Esophagus squamous epithelium (tissue), 4 donors: ENCODE measurements around the gene PNPLA2.

ENCODE experiments used
- POLR2A ChIP-seq, 4 donors: fragments of 450-650 bp; IDR thresholded peaks; one replicate each; pipeline ENCODE4 v1.6.1; 2017; ENCODE audit warnings: antibody characterized with exemption in 4 of 4, mild to moderate bottlenecking in 4 of 4, moderate library complexity in 3 of 4
- TF ChIP-seq, protein P1 (sequence below), 6 experiments: fragments of 450-650 bp in 4 of 6; fragments of 200-600 bp in 2 of 6; sonication (generic) in 2 of 6; IDR thresholded peaks; one replicate each; pipeline ENCODE4 v1.5.1; 2016 to 2019; ENCODE audit warnings: antibody characterized with exemption in 6 of 6, mild to moderate bottlenecking in 4 of 6, moderate library complexity in 4 of 6

DNA sequence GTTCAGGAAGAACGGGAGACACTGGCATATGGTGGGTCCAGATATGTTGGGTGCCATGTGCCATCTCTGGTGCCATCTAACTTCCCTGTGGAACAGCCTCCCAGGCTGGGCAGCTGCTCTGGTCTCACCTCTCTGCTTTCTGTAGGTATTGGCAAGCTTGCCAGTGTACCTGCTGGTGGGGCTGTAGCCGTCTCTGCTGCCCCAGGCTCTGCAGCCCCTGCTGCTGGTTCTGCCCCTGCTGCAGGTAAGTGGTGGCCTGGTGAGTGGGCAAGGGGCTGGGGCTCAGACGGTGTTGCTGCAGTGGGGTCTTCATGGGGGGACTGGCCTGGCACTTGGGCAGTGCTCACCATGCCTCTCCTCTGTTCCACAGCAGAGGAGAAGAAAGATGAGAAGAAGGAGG is 6.3 kb upstream of the PNPLA2 start:
- TF ChIP-seq, protein P1, sequence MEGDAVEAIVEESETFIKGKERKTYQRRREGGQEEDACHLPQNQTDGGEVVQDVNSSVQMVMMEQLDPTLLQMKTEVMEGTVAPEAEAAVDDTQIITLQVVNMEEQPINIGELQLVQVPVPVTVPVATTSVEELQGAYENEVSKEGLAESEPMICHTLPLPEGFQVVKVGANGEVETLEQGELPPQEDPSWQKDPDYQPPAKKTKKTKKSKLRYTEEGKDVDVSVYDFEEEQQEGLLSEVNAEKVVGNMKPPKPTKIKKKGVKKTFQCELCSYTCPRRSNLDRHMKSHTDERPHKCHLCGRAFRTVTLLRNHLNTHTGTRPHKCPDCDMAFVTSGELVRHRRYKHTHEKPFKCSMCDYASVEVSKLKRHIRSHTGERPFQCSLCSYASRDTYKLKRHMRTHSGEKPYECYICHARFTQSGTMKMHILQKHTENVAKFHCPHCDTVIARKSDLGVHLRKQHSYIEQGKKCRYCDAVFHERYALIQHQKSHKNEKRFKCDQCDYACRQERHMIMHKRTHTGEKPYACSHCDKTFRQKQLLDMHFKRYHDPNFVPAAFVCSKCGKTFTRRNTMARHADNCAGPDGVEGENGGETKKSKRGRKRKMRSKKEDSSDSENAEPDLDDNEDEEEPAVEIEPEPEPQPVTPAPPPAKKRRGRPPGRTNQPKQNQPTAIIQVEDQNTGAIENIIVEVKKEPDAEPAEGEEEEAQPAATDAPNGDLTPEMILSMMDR (IDR thresholded peaks at IDR 0.05), result no peak
- no peak for TF ChIP-seq POLR2A (IDR thresholded peaks at IDR 0.05)
